IPS-20b (cell line): ENCODE results near the gene SCN4A.

Source experiments
- H3K27ac ChIP-seq: one replicate; pipeline ENCODE4 v1.5.1; 2013; ENCODE audit warnings: low read length
- H3K27me3 ChIP-seq: 2 replicates; pipeline ENCODE4 v1.6.1; 2013; ENCODE audit warnings: mild to moderate bottlenecking, low read length, inconsistent platforms; ENCODE audit not compliant: insufficient read depth
- H3K36me3 ChIP-seq: 2 replicates; pipeline ENCODE4 v1.6.1; 2013; ENCODE audit warnings: low read depth, mild to moderate bottlenecking, inconsistent platforms, low read length, moderate library complexity; ENCODE audit not compliant: insufficient read depth
- H3K4me1 ChIP-seq: 2 replicates; pipeline ENCODE4 v1.6.1; 2013; ENCODE audit warnings: mild to moderate bottlenecking, control low read depth, inconsistent platforms, low read length, moderate library complexity; ENCODE audit not compliant: insufficient read depth
- H3K4me3 ChIP-seq: 2 replicates; pipeline ENCODE4 v1.5.1; 2013; ENCODE audit warnings: mild to moderate bottlenecking, low read length, inconsistent platforms
- H3K9ac ChIP-seq: 2 replicates; pipeline ENCODE4 v1.6.1; 2013; ENCODE audit warnings: low read depth, mild to moderate bottlenecking, inconsistent platforms, low read length, moderate library complexity
- H3K9me3 ChIP-seq: 2 replicates; pipeline ENCODE4 v1.6.1; 2013; ENCODE audit warnings: mild to moderate bottlenecking, low read depth, low read length, inconsistent platforms; ENCODE audit not compliant: insufficient read depth

SCN4A gene

DNA sequence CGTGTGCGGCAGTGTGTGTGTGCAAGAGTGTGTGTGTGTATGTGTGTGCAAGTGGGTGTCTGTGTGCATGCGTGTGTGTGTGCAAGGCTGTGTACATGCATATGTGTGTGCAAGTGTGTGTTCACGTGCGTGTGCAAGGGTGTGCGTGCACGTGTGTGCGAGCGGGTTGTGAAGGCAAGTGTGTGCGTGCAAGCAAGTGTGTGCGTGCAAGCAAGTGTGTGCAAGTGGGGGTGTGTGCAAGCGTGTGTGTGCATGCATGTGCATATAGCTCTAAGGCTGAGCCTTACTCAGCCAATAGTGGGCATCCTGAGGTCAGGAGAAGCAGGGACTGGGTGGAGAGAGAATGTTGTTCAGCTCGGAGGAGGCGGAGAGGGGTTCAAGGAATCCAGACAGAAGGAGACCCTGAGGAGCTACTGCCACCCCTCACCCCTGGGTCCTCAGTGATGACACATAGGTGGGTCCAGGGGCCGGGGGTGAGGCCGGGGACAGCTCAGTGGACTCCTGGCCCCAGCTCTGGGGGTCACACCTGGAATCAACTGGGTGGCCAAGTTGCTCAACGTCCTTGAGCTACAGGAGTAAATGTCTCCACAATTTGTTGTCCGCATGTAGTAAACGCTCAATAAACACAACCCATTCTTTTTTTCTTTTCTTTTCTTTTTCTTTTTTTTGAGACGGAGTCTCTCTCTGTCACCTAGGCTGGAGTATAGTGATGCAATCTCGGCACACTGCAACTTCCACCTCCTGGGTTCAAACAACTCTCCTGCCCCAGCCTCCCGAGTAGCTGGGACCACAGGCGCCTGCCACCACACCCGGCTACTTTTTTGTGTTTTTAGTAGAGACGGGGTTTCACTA is 27.2 kb upstream of the SCN4A start:
- Histone ChIP-seq H3K9me3 (no peaks in the 10 kb centered on the region), H3K4me3 (no peak overlapping the region), H3K9ac (no peak overlapping the region), H3K27me3 (peaks cover 37% of the 10 kb centered on the region), H3K27ac (no peak overlapping the region), H3K4me1 (peaks cover 6% of the 10 kb centered on the region), H3K36me3 (no peaks in the 10 kb centered on the region)

- Histone ChIP-seq H3K27ac (no peak overlapping the region), H3K4me3 (peak overlapping the region; percentile 92), H3K27me3 (peaks cover 40% of the 10 kb centered on the region), H3K4me1 (peaks cover 6% of the 10 kb centered on the region), H3K36me3 (no peaks in the 10 kb centered on the region), H3K9ac (no peak overlapping the region; the same call in 1 of the 2 replicates), H3K9me3 (no peaks in the 10 kb centered on the region)
These were observed 26.3 kb upstream of the SCN4A start for GRCh38 chr17:63998721-63999679.

DNA sequence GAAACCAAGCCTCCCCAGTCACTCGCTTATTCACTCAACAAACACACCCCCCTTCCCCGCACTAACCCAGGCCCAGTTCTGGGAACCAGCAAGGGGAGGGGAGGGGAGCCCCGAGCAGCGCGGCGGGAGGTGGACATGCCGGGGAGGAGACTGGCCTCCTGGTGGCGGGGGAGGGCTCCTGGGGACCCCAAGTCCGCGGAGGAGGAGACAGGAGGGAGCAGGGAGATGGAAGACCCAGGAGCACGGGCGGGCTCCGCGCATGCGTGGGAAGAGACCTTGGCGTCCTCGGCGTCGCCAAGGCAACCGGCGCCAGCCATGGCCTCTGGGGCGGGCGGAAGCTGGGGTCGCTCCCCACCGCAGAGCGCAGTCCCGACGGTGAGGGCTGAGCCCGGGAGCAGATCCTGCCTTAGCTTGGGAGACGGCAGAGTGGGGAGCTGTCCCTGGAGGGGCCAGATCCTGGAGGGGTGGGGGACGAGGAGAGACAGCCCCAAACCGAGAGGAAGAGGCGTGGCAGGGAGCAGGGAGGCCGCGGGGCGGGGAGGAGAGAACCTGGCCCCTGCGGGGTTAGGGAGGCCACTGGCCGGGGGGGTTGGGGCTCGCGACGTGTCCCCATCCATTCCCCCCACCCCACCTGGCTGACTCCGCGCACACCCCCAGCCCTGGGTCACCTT is 25.5 kb upstream of the SCN4A start, which contains the start of gene PRR29:
Gene PRR29 (plus strand): TSS at position 302 of the 671 bp plus-strand sequence. CDS start 14 bp downstream, at position 316.
- Histone ChIP-seq H3K9ac (no peak within 1 kb of the TSS; the same call in 1 of the 2 replicates), H3K4me1 (peaks cover 6% of the 10 kb centered on the region), H3K4me3 (peak within 1 kb of the TSS; percentile 92), H3K27me3 (peaks cover 47% of the 10 kb centered on the region), H3K36me3 (no peaks in the 10 kb centered on the region), H3K27ac (no peak within 1 kb of the TSS), H3K9me3 (no peaks in the 10 kb centered on the region)

- Histone ChIP-seq H3K36me3 (no peaks in the 10 kb centered on the region), H3K27ac (no peak overlapping the region), H3K9me3 (no peaks in the 10 kb centered on the region), H3K4me3 (peak overlapping the region; percentile 92), H3K27me3 (peaks cover 50% of the 10 kb centered on the region), H3K9ac (no peak overlapping the region), H3K4me1 (peaks cover 6% of the 10 kb centered on the region)
These were observed 24.8 kb upstream of the SCN4A start for GRCh38 chr17:63997341-63998048.

DNA sequence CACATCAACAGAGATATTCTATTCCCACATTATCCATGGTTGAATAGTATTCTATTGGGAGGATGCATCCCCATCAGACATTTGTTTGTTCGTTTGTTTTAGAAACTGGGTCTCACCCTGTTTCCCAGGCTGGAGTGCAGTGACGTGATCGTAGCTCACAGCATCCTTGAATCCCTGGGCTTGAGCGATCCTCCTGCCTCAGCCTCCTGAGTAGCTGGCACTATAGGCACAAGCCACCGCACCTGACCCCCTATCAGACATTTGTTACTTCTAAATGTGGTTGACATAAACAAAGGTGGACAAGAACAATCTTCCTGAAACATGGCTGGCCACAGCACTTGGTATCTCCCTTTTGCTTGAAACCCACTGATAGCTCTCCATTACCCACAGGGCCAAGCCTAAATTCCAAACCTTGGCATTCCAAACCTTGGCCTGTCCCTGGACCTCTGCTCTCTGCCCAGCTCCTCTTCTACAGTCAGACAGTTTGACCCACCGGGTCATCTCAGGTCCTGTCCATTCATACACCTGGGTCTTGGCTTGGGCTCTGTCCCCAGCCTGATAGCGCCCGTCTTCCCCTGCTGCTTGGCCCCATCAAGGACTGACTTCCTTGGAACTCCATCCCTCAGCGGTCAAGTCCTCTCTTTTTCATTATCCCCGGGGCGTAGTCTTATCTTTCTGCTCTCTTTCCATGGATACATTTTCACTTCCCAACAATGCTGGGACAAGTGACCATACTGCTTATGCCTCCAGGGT is 23.9 kb upstream of the SCN4A start:
- Histone ChIP-seq H3K4me1 (peaks cover 6% of the 10 kb centered on the region), H3K27me3 (peaks cover 59% of the 10 kb centered on the region), H3K9ac (no peak overlapping the region), H3K27ac (no peak overlapping the region), H3K9me3 (no peaks in the 10 kb centered on the region), H3K4me3 (no peak overlapping the region), H3K36me3 (no peaks in the 10 kb centered on the region)

- Histone ChIP-seq H3K36me3 (no peaks in the 10 kb centered on the region), H3K9ac (no peak overlapping the region), H3K27ac (no peak overlapping the region), H3K27me3 (peaks cover 64% of the 10 kb centered on the region), H3K4me3 (no peak overlapping the region), H3K4me1 (peaks cover 6% of the 10 kb centered on the region), H3K9me3 (no peaks in the 10 kb centered on the region)
These were observed 22.9 kb upstream of the SCN4A start for GRCh38 chr17:63995626-63996025.

- H3K9ac ChIP-seq = no peak overlapping the region
These were observed 20.8 kb upstream of the SCN4A start for GRCh38 chr17:63993368-63993985.

GRCh38 chr17:63991611-63992010 is 18.9 kb upstream of the SCN4A start:
- H3K9ac ChIP-seq = no peak overlapping the region
- H3K27ac ChIP-seq = no peak overlapping the region
- peaks cover 47% of the 10 kb centered on the region for H3K27me3 ChIP-seq
- H3K4me3 ChIP-seq = no peak overlapping the region
- no peaks in the 10 kb centered on the region for H3K36me3 ChIP-seq
- no peaks in the 10 kb centered on the region for H3K9me3 ChIP-seq
- no peaks in the 10 kb centered on the region for H3K4me1 ChIP-seq

More at GRCh38 chr17:63993368-63993985, 20.8 kb upstream of the SCN4A start:
- Histone ChIP-seq H3K27me3 (peaks cover 61% of the 10 kb centered on the region), H3K9me3 (no peaks in the 10 kb centered on the region), H3K4me3 (no peak overlapping the region), H3K36me3 (no peaks in the 10 kb centered on the region), H3K4me1 (peaks cover 6% of the 10 kb centered on the region), H3K27ac (no peak overlapping the region)

DNA sequence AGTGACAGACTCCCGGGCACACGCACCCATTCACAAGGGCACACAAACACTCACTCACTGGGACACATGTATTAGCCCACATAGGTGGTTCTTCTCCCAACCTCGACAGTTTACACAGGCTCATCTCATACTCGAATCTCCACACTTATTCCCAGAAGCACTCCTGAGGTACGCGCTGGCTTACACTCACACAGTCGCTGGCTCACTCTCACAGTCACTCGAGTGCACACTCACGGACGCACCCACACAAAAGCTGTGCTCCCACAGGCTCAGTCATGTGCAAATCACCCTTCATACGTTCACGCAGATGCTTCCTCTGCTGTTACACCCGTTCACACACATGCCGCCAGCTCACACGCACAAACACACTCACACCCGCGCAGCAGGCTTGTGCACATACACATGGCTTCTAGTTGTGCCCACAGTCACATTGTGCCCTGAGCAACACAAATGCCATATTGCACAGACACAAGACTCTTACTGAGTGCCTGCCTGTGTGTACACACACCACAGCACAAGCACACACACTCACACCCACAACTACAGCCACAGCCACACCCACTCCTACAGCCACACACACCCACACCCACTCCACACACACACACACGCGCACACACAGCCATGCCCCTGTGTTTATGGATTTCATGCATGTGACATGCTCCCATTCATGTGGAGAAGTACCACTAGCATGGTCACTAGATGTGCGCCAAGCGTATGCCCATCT is 17.1 kb upstream of the SCN4A start:
- Histone ChIP-seq H3K4me1 (no peaks in the 10 kb centered on the region), H3K9me3 (no peaks in the 10 kb centered on the region), H3K4me3 (no peak overlapping the region), H3K9ac (no peak overlapping the region), H3K27me3 (peaks cover 35% of the 10 kb centered on the region), H3K27ac (no peak overlapping the region), H3K36me3 (no peaks in the 10 kb centered on the region)
